ENCODE measurements around the gene SPTBN1.
A peak's percentile ranks its signal among the peaks of the same experiment; 100 is the strongest.
"Not testable (repeated sequence)": the region's sequence is repeated elsewhere in the genome, so short reads cannot be mapped to it uniquely, and the experiment has no call there.

Gene SPTBN1

GRCh38 chr2:54695378-54695777, 239.3 kb downstream of the SPTBN1 start:
- TF ChIP-seq CTCF (IDR thresholded peaks at IDR 0.05; ENCODE audit: insufficient read depth, low read depth, low read length, missing control alignments), result no peak
- H3K4me3 ChIP-seq (ENCODE audit: low read depth, low read length), result no peak overlapping the region
- no peak for DNase-seq (ENCODE audit: low read depth)

- no peak for TF ChIP-seq CTCF (IDR thresholded peaks at IDR 0.05; ENCODE audit: insufficient read depth, low read depth, low read length, missing control alignments)
- H3K4me3 ChIP-seq (ENCODE audit: low read depth, low read length), result no peak overlapping the region
- no peak for DNase-seq (ENCODE audit: low read depth)
These were observed 241.8 kb downstream of the SPTBN1 start for GRCh38 chr2:54697934-54698333.

- DNase-seq (ENCODE audit: low read depth); H3K4me3 ChIP-seq (ENCODE audit: low read depth, low read length): not testable (repeated sequence)
These were observed 242.8 kb downstream of the SPTBN1 start for GRCh38 chr2:54698926-54699325.

GRCh38 chr2:54699665-54700064, 243.5 kb downstream of the SPTBN1 start:
- DNase-seq (ENCODE audit: low read depth), result no peak
- TF ChIP-seq CTCF (IDR thresholded peaks at IDR 0.05; ENCODE audit: insufficient read depth, low read depth, low read length, missing control alignments), result no peak

GRCh38 chr2:54701029-54701428, 244.9 kb downstream of the SPTBN1 start:
- no peak overlapping the region for H3K4me3 ChIP-seq (ENCODE audit: low read depth, low read length)
- no peak for DNase-seq (ENCODE audit: low read depth)
- no peak for TF ChIP-seq CTCF (IDR thresholded peaks at IDR 0.05; ENCODE audit: insufficient read depth, low read depth, low read length, missing control alignments)

More at GRCh38 chr2:54699665-54700064, 243.5 kb downstream of the SPTBN1 start:
- no peak overlapping the region for H3K4me3 ChIP-seq (ENCODE audit: low read depth, low read length)

- no peak for DNase-seq (ENCODE audit: low read depth)
- H3K4me3 ChIP-seq (ENCODE audit: low read depth, low read length), result no peak overlapping the region
- no peak for TF ChIP-seq CTCF (IDR thresholded peaks at IDR 0.05; ENCODE audit: insufficient read depth, low read depth, low read length, missing control alignments)
These were observed 248.1 kb downstream of the SPTBN1 start for GRCh38 chr2:54704238-54704637.

GRCh38 chr2:54704688-54705605, 248.8 kb downstream of the SPTBN1 start:
- peak; percentile 39 for TF ChIP-seq CTCF (IDR thresholded peaks at IDR 0.05; ENCODE audit: insufficient read depth, low read depth, low read length, missing control alignments)
- H3K4me3 ChIP-seq (ENCODE audit: low read depth, low read length), result no peak overlapping the region
- peak; percentile 67 for DNase-seq (ENCODE audit: low read depth)
